Measurements from ENCODE around the gene LRRFIP1. TPM values are rescaled to one million over a fixed set of nuclear protein-coding genes. Genes with fewer than 3 reads are reported as not detected.

The LRRFIP1 gene
- total and polyA plus RNA-seq, 10 of the 15 experiments (the other 5 are each of a cell fraction or from before 2014, with no cell fraction given), result 36.2 to 120 (median 74.3) TPM

GRCh38 chr2:237700512-237701032, 73.2 kb downstream of the LRRFIP1 start (continued):
- TF ChIP-seq ASH2L (IDR thresholded peaks at IDR 0.05; ENCODE audit: borderline replicate concordance, low read depth) (no peak), NKRF (conservative IDR thresholded peaks at IDR 0.05) (no peak), NBN (IDR thresholded peaks at IDR 0.05) (peak; percentile 77), ZNF207 (IDR thresholded peaks at IDR 0.05; ENCODE audit: borderline replicate concordance) (no peak), PBX3 (IDR thresholded peaks at IDR 0.05; ENCODE audit: insufficient replicate concordance, low read depth, low read length) (no peak), SREBF1 (IDR thresholded peaks at IDR 0.05; ENCODE audit: low read length) (no peak), TARDBP (IDR thresholded peaks at IDR 0.05; ENCODE audit: borderline replicate concordance) (no peak), MLLT1 (IDR thresholded peaks at IDR 0.05) (0 out of 2 replicates have a peak, but pooled peaks have one; percentile 14), POLR2AphosphoS5 (IDR thresholded peaks at IDR 0.05; ENCODE audit: low read length) (no peak), IKZF2 (IDR thresholded peaks at IDR 0.05) (peak in 1 of 2 experiments; percentile 58; a peak in 2 of 4 replicates), ZNF622 (IDR thresholded peaks at IDR 0.05) (no peak), SP1 (IDR thresholded peaks at IDR 0.05; ENCODE audit: low read depth, low read length) (no peak), SPI1 (IDR thresholded peaks at IDR 0.05; ENCODE audit: borderline replicate concordance, insufficient read depth, low read depth, low read length) (no peak; the same call in 1 of the 2 replicates), SRF (IDR thresholded peaks at IDR 0.05; ENCODE audit: low read depth in 2 of 2, low read length in 2 of 2) (no peak), GABPA (IDR thresholded peaks at IDR 0.05; ENCODE audit: low read depth) (no peak)
- TF ChIP-seq, protein P1, sequence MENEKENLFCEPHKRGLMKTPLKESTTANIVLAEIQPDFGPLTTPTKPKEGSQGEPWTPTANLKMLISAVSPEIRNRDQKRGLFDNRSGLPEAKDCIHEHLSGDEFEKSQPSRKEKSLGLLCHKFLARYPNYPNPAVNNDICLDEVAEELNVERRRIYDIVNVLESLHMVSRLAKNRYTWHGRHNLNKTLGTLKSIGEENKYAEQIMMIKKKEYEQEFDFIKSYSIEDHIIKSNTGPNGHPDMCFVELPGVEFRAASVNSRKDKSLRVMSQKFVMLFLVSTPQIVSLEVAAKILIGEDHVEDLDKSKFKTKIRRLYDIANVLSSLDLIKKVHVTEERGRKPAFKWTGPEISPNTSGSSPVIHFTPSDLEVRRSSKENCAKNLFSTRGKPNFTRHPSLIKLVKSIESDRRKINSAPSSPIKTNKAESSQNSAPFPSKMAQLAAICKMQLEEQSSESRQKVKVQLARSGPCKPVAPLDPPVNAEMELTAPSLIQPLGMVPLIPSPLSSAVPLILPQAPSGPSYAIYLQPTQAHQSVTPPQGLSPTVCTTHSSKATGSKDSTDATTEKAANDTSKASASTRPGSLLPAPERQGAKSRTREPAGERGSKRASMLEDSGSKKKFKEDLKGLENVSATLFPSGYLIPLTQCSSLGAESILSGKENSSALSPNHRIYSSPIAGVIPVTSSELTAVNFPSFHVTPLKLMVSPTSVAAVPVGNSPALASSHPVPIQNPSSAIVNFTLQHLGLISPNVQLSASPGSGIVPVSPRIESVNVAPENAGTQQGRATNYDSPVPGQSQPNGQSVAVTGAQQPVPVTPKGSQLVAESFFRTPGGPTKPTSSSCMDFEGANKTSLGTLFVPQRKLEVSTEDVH (IDR thresholded peaks at IDR 0.05; ENCODE audit: low read depth, partially characterized antibody), result no peak
- TF ChIP-seq, protein P2, sequence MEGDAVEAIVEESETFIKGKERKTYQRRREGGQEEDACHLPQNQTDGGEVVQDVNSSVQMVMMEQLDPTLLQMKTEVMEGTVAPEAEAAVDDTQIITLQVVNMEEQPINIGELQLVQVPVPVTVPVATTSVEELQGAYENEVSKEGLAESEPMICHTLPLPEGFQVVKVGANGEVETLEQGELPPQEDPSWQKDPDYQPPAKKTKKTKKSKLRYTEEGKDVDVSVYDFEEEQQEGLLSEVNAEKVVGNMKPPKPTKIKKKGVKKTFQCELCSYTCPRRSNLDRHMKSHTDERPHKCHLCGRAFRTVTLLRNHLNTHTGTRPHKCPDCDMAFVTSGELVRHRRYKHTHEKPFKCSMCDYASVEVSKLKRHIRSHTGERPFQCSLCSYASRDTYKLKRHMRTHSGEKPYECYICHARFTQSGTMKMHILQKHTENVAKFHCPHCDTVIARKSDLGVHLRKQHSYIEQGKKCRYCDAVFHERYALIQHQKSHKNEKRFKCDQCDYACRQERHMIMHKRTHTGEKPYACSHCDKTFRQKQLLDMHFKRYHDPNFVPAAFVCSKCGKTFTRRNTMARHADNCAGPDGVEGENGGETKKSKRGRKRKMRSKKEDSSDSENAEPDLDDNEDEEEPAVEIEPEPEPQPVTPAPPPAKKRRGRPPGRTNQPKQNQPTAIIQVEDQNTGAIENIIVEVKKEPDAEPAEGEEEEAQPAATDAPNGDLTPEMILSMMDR (IDR thresholded peaks at IDR 0.05 in 2 of 3, conservative IDR thresholded peaks at IDR 0.05 in 1 of 3; ENCODE audit: control insufficient read depth in 2 of 3, extremely low read depth in 1 of 3, insufficient read depth in 1 of 3, low read depth in 3 of 3, low read length in 3 of 3), result no peak
- TF ChIP-seq, protein P3, sequence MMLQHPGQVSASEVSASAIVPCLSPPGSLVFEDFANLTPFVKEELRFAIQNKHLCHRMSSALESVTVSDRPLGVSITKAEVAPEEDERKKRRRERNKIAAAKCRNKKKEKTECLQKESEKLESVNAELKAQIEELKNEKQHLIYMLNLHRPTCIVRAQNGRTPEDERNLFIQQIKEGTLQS (IDR thresholded peaks at IDR 0.05; ENCODE audit: borderline replicate concordance, extremely low read depth, low read depth, low read length), result no peak
- TF ChIP-seq, protein P4, sequence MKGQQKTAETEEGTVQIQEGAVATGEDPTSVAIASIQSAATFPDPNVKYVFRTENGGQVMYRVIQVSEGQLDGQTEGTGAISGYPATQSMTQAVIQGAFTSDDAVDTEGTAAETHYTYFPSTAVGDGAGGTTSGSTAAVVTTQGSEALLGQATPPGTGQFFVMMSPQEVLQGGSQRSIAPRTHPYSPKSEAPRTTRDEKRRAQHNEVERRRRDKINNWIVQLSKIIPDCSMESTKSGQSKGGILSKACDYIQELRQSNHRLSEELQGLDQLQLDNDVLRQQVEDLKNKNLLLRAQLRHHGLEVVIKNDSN (IDR thresholded peaks at IDR 0.05; ENCODE audit: borderline replicate concordance, extremely low read length, insufficient read depth, low read depth, low read length), result no peak

Data from GM12878 (cell line).